Amygdala (tissue), 56 donors: Measurements from ENCODE around the gene TMEM170B.

ENCODE experiments used
- DNase-seq, 56 donors: peaks; one replicate each; lab custom pipeline; 2025; lab: John Stamatoyannopoulos, UW

TMEM170B gene

GRCh38 chr6:11580686-11581405 lies 43.3 kb downstream of the TMEM170B start:
- DNase-seq, result no peak

DNA sequence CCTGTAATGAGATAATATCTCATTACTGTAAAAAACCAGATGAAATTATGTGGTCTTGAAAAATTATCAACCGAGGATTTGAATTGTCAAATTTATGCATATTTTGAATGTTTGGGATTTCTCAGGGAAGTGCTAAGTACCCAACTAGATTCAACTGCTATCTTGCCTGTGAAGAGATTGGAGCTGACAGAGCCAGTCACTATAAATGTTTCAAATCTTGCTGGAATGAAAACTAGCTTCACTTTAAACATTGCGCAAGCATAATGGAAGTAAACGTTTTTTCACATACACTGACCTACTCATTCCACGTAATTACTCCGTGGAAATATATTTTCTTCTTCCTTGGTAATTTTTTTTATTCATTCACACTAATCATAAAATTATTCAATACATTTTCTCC lies 46.7 kb downstream of the TMEM170B start:
- DNase-seq, result no peak

- DNase-seq, result peak in 1 of 56 donors; percentile 7
These were observed 48.0 kb downstream of the TMEM170B start for GRCh38 chr6:11585426-11586016.

- no peak for DNase-seq
These were observed 48.6 kb downstream of the TMEM170B start for GRCh38 chr6:11586117-11586516.

DNA sequence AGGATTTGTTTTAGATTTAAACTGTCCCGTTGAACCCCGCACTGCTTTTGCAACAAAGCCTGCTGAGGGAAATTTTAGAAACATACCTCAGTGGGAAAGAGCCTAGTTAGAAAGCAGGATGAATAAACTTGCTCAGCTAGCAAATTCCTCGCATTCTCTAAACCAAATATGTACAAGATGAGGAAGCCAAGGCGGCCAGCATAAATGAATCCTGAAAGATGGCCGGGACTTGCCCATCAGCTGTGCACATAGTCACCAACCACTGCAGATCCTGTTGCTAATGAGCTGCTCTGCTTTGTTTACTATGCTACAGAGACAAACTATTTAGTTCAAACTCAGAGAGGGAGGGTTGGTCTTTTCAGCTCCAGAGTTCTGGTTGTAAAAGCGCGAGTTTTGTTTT lies 49.0 kb downstream of the TMEM170B start:
- DNase-seq, result no peak

DNA sequence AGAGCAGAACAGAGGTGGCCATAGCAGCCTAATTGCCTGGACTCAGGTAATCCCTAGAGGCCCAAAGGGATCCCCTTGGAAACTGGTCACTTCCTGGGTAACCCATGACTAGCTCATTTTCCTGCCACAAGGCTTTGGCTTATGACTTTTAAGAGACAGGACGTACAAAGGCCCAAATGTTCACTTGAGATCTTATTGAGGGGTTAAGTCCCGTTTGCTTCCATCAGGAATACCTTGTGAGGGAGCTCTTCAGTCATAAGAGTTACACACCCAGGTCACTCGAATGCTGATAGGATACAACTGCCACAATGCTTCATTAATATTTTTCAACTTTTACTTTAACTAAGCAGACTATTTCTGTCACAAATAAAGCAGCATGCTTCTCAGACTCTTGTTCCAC lies 51.7 kb downstream of the TMEM170B start:
- no peak for DNase-seq

DNA sequence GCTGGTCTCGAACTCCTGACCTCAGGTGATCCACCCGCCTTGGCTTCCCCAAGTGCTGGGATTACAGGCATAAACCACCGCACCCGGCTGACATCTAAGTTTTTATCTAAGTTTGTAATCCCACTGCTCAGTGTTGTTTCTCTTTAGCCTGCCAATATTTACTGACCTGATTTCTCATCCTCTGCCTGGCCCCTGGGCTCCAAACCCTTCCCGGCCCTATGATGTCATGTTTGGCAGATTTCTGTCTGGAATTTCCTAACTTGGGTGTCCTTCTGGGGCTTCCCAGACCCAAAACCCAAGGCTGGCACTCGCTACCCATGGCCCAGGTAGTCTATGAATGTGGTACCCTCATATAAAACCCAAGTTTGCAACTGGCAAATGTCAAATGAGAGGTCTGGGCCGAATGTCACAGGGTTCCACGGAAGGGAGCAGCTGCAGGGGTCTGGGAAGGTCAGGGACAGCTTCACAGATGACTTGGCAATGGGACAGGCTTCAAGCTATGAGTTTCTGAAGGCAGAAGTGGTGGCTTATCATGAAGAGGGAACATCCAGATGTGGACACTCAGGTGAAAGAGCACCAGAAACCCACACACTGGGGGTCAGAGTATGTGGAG lies 54.9 kb downstream of the TMEM170B start:
- DNase-seq, result no peak

DNA sequence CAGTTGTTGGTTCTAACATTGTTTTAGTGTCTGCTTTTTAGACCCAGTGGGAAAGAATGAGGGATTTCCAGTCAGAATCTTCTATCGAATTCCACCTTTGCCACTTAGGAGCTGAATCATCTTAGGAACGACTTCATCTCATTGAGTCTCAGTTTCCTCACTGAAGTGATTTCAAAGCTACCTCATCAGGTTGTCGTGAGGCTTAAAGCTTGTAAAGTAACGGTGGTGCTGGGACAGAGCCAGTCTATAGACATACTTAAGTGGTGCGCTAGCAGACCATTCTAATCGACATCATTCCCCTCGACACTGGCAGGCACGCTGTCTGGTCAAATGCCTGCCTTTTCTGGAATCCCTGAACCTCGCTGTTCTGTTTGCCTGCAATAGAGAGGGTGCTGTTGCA lies 55.5 kb downstream of the TMEM170B start:
- DNase-seq, result no peak

- no peak for DNase-seq
These were observed 58.4 kb downstream of the TMEM170B start for GRCh38 chr6:11595903-11596302.

- DNase-seq, result no peak
These were observed 59.2 kb downstream of the TMEM170B start for GRCh38 chr6:11596640-11597237.

- no peak for DNase-seq
These were observed 61.1 kb downstream of the TMEM170B start for GRCh38 chr6:11598687-11599086.

GRCh38 chr6:11600251-11600650 lies 62.7 kb downstream of the TMEM170B start:
- DNase-seq, result no peak

GRCh38 chr6:11601776-11602605 lies 64.4 kb downstream of the TMEM170B start:
- DNase-seq, result no peak

GRCh38 chr6:11604215-11604614 lies 66.7 kb downstream of the TMEM170B start:
- no peak for DNase-seq

DNA sequence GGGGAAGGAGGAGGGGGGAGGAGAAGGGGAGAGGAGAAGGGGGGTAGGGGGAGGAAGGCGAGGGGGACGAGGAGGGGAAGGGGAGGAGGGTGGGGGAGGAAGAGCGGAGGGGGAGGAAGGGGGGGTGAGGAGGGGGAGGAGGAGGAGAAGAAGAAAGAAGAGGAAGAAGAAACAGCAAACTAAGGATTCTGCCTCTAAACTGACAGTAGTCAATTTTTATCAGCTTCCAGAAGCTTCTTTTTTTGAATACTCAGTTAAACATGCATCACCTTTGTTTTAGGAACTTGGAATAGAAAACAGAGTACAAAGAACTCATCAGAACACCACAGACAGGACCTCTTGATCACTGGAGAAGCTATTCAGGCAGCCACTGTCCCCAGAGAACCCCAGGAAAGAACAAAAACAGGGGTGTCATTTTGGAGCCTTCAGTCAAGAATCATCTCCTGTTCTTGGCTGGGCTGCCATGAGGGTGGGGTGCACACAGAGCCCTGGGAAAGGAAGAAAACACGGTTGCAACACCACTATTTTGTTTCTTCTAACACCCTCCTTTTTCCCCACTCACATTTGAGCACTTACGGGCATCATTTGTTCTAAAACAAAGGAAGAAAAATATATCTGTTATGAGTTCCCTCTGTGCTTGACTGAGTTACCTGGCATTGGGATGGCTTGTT lies 67.4 kb downstream of the TMEM170B start:
- DNase-seq, result no peak

DNA sequence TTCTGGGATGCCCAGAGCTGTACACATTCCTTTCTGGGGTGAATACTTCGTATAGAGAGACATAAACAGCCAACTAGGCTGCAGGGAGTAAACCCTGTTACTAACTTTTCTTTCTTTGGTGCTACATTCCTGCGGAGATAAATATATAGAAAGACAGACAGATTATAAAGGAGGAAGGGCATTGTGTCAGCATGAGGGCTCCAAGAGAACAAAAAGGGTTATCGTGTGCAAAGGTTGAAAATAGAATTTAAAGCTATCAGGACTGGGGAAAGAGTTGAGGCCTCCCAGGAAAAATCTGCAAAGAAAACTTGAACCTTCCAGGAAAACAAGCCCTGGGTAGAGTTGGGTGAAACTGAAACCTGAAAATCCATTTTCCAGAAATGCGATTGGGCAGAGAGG lies 68.0 kb downstream of the TMEM170B start:
- DNase-seq, result no peak

GRCh38 chr6:11606332-11606731 lies 68.8 kb downstream of the TMEM170B start:
- DNase-seq, result peak in 2 of 56 donors; percentile 23 to 28

DNA sequence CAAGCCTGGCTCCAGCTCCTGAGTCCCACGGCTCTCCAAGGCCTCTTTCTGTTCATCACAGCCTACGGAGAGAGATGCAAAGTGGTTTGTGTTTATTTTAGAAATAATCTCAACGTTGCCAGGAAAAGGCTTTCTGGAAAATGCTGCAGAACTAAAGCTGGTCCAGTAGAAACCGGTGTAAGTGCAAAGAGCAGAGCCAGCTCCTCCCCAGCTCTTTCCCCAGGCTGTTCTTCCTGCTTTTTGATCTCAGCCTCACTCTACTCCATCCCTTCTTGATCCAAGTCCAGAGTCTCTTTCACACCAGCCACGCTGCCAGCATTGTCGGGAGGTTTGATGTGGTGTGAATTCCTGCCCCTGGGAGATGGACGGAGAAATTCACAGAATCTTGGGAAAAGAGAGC lies 69.8 kb downstream of the TMEM170B start:
- DNase-seq, result peak in 5 of 56 donors; percentile 11 to 28 (median 17)

DNA sequence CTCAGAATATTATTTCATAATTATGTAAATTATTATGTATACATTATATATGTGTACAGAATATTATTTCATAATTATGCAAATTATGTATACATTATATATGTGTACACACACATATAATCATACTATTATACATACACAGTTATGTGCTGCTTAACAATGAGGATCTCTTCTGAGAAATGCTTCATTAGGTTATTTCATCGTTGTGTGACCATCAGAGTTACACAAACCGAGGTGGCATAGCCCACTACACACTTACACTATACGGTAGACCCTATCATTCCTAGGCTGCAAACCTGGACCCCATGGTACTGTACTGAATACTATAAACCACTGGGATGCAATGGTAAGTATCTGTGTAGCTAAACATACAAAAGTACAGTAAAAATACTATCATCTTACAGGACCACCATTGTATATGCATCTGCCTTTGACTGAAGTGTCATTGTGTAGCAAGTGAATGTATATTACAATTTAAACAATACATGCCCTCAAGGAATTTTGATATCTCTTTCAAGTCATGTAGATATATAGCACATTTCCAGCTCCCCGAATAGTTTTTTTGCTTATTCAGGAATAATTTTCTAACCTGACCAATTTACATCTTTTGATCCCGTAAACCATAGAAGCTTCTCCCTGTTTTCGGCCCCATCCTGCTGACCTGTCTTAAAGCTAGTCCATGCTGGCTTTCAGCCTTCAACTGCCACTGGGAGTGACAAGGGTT lies 71.2 kb downstream of the TMEM170B start:
- no peak for DNase-seq
